GM21825 (cell line): ENCODE results near the gene SLC40A1.

Experiments used
- ATAC-seq: cut with Tn5 transposase; IDR thresholded peaks from one replicate; pipeline ENCODE4 v1.9.1; 2021; ENCODE audit warnings: mild to moderate bottlenecking, moderate library complexity; ENCODE audit not compliant: unreplicated experiment

SLC40A1 gene

GRCh38 chr2:189601043-189601442 is 20.5 kb upstream of the SLC40A1 start:
- no peak for ATAC-seq

GRCh38 chr2:189599245-189599644 is 18.7 kb upstream of the SLC40A1 start:
- no peak for ATAC-seq

- no peak for ATAC-seq
Measured at GRCh38 chr2:189595417-189595816, 14.8 kb upstream of the SLC40A1 start.

GRCh38 chr2:189594305-189594704 is 13.7 kb upstream of the SLC40A1 start:
- ATAC-seq, result no peak

- no peak for ATAC-seq
Measured at GRCh38 chr2:189593115-189593514, 12.5 kb upstream of the SLC40A1 start.

GRCh38 chr2:189592353-189592984 is 11.9 kb upstream of the SLC40A1 start:
- no peak for ATAC-seq

- no peak for ATAC-seq
Measured at GRCh38 chr2:189587780-189588179, 7.2 kb upstream of the SLC40A1 start.

GRCh38 chr2:189585226-189585756 is 4.7 kb upstream of the SLC40A1 start:
- no peak for ATAC-seq

- ATAC-seq, result no peak
Measured at GRCh38 chr2:189584686-189585085, 4.1 kb upstream of the SLC40A1 start.

- no peak for ATAC-seq
Measured at GRCh38 chr2:189583227-189584198, 2.9 kb upstream of the SLC40A1 start.

- no peak for ATAC-seq
Measured at GRCh38 chr2:189582809-189583192, 2.2 kb upstream of the SLC40A1 start.

- no peak for ATAC-seq
Measured at GRCh38 chr2:189582140-189582808, 1.7 kb upstream of the SLC40A1 start.

- ATAC-seq, result no peak
Measured at GRCh38 chr2:189581354-189582139, 961 bp upstream of the SLC40A1 start.

- ATAC-seq, result no peak
Measured at GRCh38 chr2:189580241-189580651, 340 bp downstream of the SLC40A1 start.

GRCh38 chr2:189579585-189580186 is 900 bp downstream of the SLC40A1 start:
- ATAC-seq, result no peak

GRCh38 chr2:189578272-189578950 is 2.2 kb downstream of the SLC40A1 start:
- ATAC-seq, result no peak

- ATAC-seq, result no peak
Measured at GRCh38 chr2:189577121-189577520, 3.5 kb downstream of the SLC40A1 start.

- no peak for ATAC-seq
Measured at GRCh38 chr2:189576396-189576795, 4.2 kb downstream of the SLC40A1 start.

- no peak for ATAC-seq
Measured at GRCh38 chr2:189574793-189575475, 5.7 kb downstream of the SLC40A1 start.
